GM18498 (cell line): ENCODE data around the gene CPAMD8.

ENCODE experiments used
- ATAC-seq: cut with Tn5 transposase; IDR thresholded peaks from one replicate; pipeline ENCODE4 v1.9.1; 2021; ENCODE audit warnings: mild to moderate bottlenecking, moderate library complexity; ENCODE audit not compliant: unreplicated experiment

Gene CPAMD8

GRCh38 chr19:16896146-16897028 is 130.2 kb downstream of the CPAMD8 start:
- no peak for ATAC-seq

DNA sequence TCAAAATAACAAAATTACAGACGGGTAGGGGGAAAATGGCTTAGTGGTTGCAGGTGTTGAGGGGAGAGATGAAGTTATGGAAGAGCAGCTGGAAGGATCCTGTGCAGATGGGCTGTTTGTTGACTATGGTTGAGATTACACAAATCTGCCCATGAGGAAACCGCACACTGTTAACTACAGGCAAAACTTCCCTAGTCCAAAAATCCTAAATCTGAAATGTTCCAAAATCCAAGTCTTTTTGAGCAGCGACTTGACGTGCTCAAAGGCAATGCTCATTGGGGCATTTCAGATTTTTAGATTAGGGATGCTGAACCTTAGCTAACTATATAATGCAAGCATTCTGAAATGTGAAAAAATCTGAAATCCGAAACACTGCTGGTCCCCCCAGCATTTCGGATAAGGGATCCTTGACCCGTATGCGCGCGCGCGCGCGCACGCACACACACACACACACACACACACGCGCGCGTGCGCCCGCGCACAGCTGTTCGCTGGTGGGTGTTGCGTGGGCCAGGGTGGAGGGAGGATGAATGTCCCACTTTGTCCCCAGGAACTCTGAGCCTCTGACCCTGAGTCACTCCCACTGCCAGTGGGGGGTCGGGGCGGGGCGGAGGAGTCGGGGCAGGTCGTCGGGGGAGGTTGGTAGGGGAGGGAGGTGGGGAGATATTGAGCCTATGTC is 131.0 kb downstream of the CPAMD8 start:
- ATAC-seq = no peak

GRCh38 chr19:16894080-16894479 is 132.5 kb downstream of the CPAMD8 start:
- ATAC-seq = no peak

DNA sequence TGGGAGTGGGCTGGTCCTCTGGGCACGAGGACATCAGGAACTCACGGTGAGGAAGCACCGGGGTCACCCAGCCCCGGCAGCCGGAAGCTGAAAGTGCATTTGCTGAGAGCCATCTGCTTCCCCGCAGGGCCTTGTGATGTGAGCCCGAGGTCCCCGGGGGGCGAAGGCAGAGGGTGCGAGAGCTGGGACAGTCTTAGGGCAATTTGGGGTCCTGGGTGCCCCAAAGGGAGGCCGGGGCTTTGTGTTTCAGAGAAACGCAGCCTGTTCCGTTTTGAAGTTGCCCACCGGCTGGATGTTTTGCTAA is 133.0 kb downstream of the CPAMD8 start:
- ATAC-seq = no peak

- ATAC-seq = no peak
Observed at GRCh38 chr19:16892868-16893685, 133.5 kb downstream of the CPAMD8 start.

DNA sequence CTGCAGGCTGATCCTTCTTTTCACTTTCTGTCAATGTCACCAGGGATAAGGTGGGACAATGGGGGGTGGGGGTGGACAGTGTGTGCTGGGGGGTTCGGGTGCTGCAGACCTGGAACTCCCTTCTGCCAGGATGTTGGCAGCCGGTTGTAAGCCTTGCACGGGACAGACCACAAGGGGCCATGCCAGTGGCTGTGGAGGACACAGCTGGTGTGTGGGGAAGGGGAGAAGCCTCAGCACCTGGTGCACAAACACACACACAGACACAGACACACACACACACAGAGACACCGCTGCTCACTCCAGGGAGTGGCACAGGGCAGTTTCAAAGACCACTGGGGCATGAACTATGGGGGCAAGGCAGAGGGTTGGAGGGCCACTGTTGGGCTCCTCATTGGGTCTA is 134.2 kb downstream of the CPAMD8 start:
- ATAC-seq = no peak

DNA sequence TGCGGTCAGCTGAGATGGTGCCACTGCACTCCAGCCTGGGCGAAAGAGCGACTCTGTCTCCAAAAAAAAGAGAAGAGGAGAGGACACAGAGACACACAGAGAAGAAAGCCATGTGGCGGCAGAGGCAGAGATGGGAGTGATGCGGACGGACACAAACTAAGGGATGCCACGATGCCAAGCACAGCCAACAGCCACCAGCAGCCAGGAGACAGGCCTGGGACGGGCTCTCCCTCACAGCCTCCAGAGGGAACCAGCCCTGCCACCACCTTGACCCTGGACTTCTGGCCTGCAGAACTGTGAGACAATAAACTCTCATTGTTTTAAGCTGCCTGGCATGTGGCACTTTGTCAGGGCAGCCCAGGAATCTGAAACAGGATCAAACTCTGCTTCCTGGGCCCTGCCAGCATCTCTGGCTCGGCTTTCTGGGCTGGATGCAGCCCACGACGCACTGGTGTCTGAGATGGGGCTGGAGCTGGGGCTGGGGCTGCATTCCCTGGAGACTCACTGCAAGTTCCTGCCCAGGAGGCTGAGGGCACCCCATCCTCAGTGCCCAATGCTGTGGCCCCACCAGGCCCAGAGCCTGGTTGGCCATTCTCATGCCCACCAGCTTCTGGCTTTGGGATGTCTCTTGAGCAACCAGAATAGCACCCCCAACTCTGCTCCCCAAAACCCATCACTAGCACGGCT is 134.8 kb downstream of the CPAMD8 start:
- no peak for ATAC-seq

GRCh38 chr19:16890461-16891184 is 136.0 kb downstream of the CPAMD8 start:
- no peak for ATAC-seq

GRCh38 chr19:16889883-16890460 is 136.6 kb downstream of the CPAMD8 start:
- no peak for ATAC-seq

- ATAC-seq = no peak
Observed at GRCh38 chr19:16889366-16889882, 137.2 kb downstream of the CPAMD8 start.

DNA sequence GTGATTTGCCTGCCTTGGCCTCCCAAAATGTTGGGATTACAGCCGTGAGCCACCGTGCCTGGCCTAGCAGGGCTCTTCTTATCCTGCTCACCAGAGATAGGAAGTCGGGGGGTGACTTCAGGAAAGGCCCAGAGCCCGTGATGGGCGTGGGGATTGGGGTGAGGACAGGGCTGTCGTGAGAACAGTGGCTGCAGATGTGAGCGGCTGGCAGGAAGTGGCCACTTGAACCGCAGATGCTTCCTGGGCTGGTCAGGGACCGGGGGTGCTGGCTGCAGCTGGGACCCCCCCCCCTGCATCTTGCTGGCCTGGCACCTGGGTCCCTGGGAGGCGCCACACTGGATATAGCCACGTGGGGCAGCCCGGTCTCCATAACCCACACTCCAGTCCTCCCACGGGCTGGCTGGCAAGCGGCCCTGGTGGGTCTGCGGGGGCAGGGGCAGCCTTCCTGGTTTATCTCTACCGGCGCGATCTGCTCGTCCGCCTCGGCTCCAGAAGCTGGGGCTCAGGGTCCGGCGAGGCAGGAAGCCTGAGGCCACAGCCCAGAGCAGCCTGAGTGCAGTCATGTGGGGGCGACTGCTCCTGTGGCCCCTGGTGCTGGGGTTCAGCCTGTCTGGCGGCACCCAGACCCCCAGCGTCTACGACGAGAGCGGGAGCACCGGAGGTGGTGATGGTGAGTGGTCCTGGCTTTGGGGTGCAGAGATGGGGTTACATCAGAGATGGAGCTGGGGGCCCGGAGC is 137.8 kb downstream of the CPAMD8 start, which contains the start of gene F2RL3:
TSS of gene F2RL3 (plus strand) at position 371 of the 737 bp plus-strand sequence. CDS start at position 562, 191 bp downstream.
- no peak for ATAC-seq

- no peak for ATAC-seq
Observed at GRCh38 chr19:16887353-16888265, 139.0 kb downstream of the CPAMD8 start.

DNA sequence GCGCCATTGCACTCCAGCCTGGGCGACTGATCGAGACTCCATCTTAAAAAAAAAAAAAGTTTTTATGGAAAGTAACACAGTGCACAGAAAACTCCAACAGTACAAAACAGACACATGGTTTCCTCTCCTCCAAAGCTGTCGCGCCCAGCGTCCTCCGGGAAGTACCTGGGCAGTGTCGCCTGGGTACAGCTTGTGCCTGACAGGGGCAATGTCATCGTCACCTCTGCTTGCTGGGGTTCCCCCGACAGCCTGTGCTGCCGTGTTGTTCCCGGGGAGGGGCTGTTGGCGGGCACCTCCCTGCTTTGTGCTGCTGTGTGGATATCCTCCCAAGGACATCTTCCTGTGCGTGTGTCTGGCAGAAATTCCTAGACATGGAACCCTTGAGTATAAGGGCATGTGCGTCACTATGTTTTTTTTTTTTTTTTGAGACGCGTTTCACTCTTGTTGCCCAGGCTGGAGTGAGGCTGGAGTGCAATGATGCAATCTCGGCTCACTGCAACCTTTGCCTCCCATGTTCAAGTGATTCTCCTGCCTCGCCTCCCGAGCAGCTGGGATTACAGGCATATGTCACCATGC is 140.2 kb downstream of the CPAMD8 start:
- ATAC-seq = no peak

GRCh38 chr19:16885166-16885565 is 141.4 kb downstream of the CPAMD8 start:
- no peak for ATAC-seq

GRCh38 chr19:16883522-16883921 is 143.1 kb downstream of the CPAMD8 start:
- no peak for ATAC-seq

GRCh38 chr19:16882146-16882545 is 144.5 kb downstream of the CPAMD8 start:
- ATAC-seq = no peak

GRCh38 chr19:16880884-16881554 is 145.6 kb downstream of the CPAMD8 start:
- ATAC-seq = no peak
